GM12878 (cell line): Measurements from ENCODE around the gene PRPSAP1. TPM values are rescaled to one million over a fixed set of nuclear protein-coding genes. Genes with fewer than 3 reads are reported as not detected.
A peak's percentile ranks its signal among the peaks of the same experiment; 100 is the strongest.

Experiments
- ATAC-seq: fragments of 200-7000 bp; cut with Tn5 transposase; 3 replicates; pipeline ENCODE4 v1.9.1; 2020; ENCODE audit warnings: mild to moderate bottlenecking, moderate library complexity
- BruUV-seq: library from RNA; stranded (reverse); fragments of 400-500 nt; replicated peaks from 2 replicates; lab custom pipeline; 2021; lab: Mats Ljungman, UMichigan
- CTCF ChIA-PET: fragments of 300-600 bp; sonication (Branson Sonifier 250); formaldehyde crosslinking; extraction: SDS; loops from one replicate; lab custom pipeline; 2021; ENCODE audit warnings: inconsistent platforms; lab: Yijun Ruan, JAX
- POLR2A ChIA-PET: fragments of 350-600 bp; formaldehyde crosslinking; extraction: SDS; loops from one replicate; lab custom pipeline; 2021; ENCODE audit warnings: inconsistent platforms; lab: Charles Lee
- RAD21 ChIA-PET: fragments of 300-600 bp; sonication (Branson Sonifier 250); formaldehyde crosslinking; loops from one replicate; lab custom pipeline; 2023; ENCODE audit warnings: antibody characterized with exemption; ENCODE audit not compliant: unreplicated experiment; lab: Charles Lee
- SMC1A ChIA-PET: fragments of 300-600 bp; sonication (Branson Sonifier 250); formaldehyde crosslinking; loops from one replicate; lab custom pipeline; 2023; ENCODE audit not compliant: unreplicated experiment, uncharacterized antibody; lab: Charles Lee
- DNase-seq: peaks from one replicate; pipeline ENCODE4 v3.0.0-alpha.2; 2011; ENCODE audit warnings: low read depth, low spot score
- FAIRE-seq: peaks from 3 replicates; lab custom pipeline; 2011; peaks lifted over from hg19 to GRCh38; lab: Jason Lieb, UNC
- H2AFZ ChIP-seq: 2 replicates; pipeline ENCODE4 v1.6.0; 2011; ENCODE audit warnings: low read depth, low read length, control low read depth; ENCODE audit not compliant: control insufficient read depth
- H3K27ac ChIP-seq: 2 replicates; pipeline ENCODE4 v1.5.1; 2011; ENCODE audit warnings: control low read depth; ENCODE audit not compliant: control insufficient read depth, insufficient read depth
- H3K27me3 ChIP-seq, 2 experiments: replicated peaks in 1 of 2; 2 replicates each; pipeline versions ENCODE4 v1.6.0 to v1.6.1; 2011; ENCODE audit warnings: low read length in 1 of 2; ENCODE audit not compliant: control insufficient read depth in 2 of 2, insufficient read depth in 2 of 2
- H3K36me3 ChIP-seq, 2 experiments: 2 replicates each; pipeline ENCODE4 v1.5.1; 2011; ENCODE audit warnings: low read length in 1 of 2; ENCODE audit not compliant: control insufficient read depth in 2 of 2, insufficient read depth in 2 of 2
- H3K4me1 ChIP-seq: 2 replicates; pipeline ENCODE4 v1.6.1; 2011; ENCODE audit warnings: mild to moderate bottlenecking, low read length, moderate library complexity, mixed read lengths; ENCODE audit not compliant: control insufficient read depth, insufficient read depth
- H3K4me2 ChIP-seq: 2 replicates; pipeline ENCODE4 v1.6.0; 2011; ENCODE audit warnings: control low read depth; ENCODE audit not compliant: control insufficient read depth, insufficient read depth
- H3K4me3 ChIP-seq: fragments of 200-600 bp; sonication (generic); 2 replicates; pipeline ENCODE4 v1.5.1; 2016
- H3K79me2 ChIP-seq: 2 replicates; pipeline ENCODE4 v1.6.0; 2011; ENCODE audit warnings: low read length; ENCODE audit not compliant: control insufficient read depth, insufficient read depth
- H3K9ac ChIP-seq: 2 replicates; pipeline ENCODE4 v1.8.0; 2011; ENCODE audit warnings: low read length, control low read depth, mixed read lengths; ENCODE audit not compliant: control insufficient read depth, insufficient read depth
- H3K9me3 ChIP-seq: replicated peaks from 3 replicates; pipeline ENCODE4 v1.5.1; 2011; ENCODE audit warnings: mild to moderate bottlenecking, low read length; ENCODE audit not compliant: control insufficient read depth, insufficient read depth
- H4K20me1 ChIP-seq: 2 replicates; pipeline ENCODE4 v1.6.0; 2011; ENCODE audit not compliant: control insufficient read depth, insufficient read depth
- ASH2L ChIP-seq: fragments of 300-600, 200-600 bp; sonication (generic); IDR thresholded peaks from 2 replicates; pipeline ENCODE4 v1.6.1; 2017; ENCODE audit warnings: low read depth, mild to moderate bottlenecking, borderline replicate concordance
- BHLHE40 ChIP-seq, 2 experiments: fragments of 450-650 bp in 1 of 2; IDR thresholded peaks; 2 replicates each; pipeline ENCODE4 v1.6.1; 2011 to 2017; ENCODE audit warnings: low read depth in 2 of 2, borderline replicate concordance in 1 of 2, improper control_type of control experiment in 1 of 2, low read length in 1 of 2, mild to moderate bottlenecking in 1 of 2
- BRCA1 ChIP-seq: IDR thresholded peaks from 2 replicates; pipeline ENCODE4 v1.6.1; 2011; ENCODE audit warnings: low read depth, low read length, improper control_type of control experiment
- CBX5 ChIP-seq: sonication (generic); IDR thresholded peaks from 2 replicates; pipeline ENCODE4 v1.6.1; 2016; ENCODE audit warnings: low read depth, moderate library complexity, mild to moderate bottlenecking, inconsistent platforms
- JUNB ChIP-seq: IDR thresholded peaks from 2 replicates; pipeline ENCODE4 v1.6.1; 2016; ENCODE audit warnings: antibody characterized with exemption, mild to moderate bottlenecking
- MEF2A ChIP-seq: IDR thresholded peaks from 2 replicates; pipeline ENCODE4 v1.6.1; 2011; ENCODE audit warnings: low read depth, mild to moderate bottlenecking, low read length, moderate library complexity; ENCODE audit not compliant: insufficient read depth
- PAX8 ChIP-seq: fragments of 450-650 bp; IDR thresholded peaks from 2 replicates; pipeline ENCODE4 v1.6.1; 2017; ENCODE audit warnings: mild to moderate bottlenecking, moderate library complexity
- PML ChIP-seq: IDR thresholded peaks from 2 replicates; pipeline ENCODE4 v1.6.1; 2012; ENCODE audit warnings: low read length, inconsistent platforms
- POU2F2 ChIP-seq: IDR thresholded peaks from 3 replicates; pipeline ENCODE4 v1.6.1; 2011; ENCODE audit warnings: low read depth, mild to moderate bottlenecking, low read length, borderline replicate concordance
- SRF ChIP-seq, 2 experiments: IDR thresholded peaks; 2 replicates each; pipeline ENCODE4 v1.6.1; 2011; ENCODE audit warnings: low read depth in 2 of 2, low read length in 2 of 2, mild to moderate bottlenecking in 1 of 2, moderate library complexity in 1 of 2
- STAT1 ChIP-seq: fragments of 450-650 bp; conservative IDR thresholded peaks from 2 replicates; pipeline ENCODE4 v1.6.1; 2014; ENCODE audit warnings: antibody characterized with exemption, mild to moderate bottlenecking
- WRNIP1 ChIP-seq: IDR thresholded peaks from 2 replicates; pipeline ENCODE4 v1.6.1; 2011; ENCODE audit warnings: low read depth, low read length, improper control_type of control experiment, borderline replicate concordance
- WGBS: methylation state at CpG from one replicate; pipeline ENCODE4 v1.1.6; 2016; ENCODE audit warnings: low lambda C conversion rate; ENCODE audit not compliant: insufficient replicate concordance, insufficient coverage; ENCODE audit errors: missing lambda C conversion rate; 5-methylcytosine and 5-hydroxymethylcytosine counted together
- in situ Hi-C: fragments of 300-500 bp; cut with MboI; formaldehyde crosslinking; loops from 9 replicates; pipeline ENCODE4 v1.14.3; 2018; ENCODE audit warnings: mixed read lengths
- intact Hi-C: fragments of 100-400 bp; cut with micrococcal nuclease; formaldehyde crosslinking; loops from one replicate; pipeline ENCODE4 v1.14.2; 2022; ENCODE audit not compliant: unreplicated experiment
- polyA plus RNA-seq, 11 experiments: library from polyadenylated mRNA; depleted of rRNA in 4 of 11; unstranded in 6 of 11; stranded (reverse) in 5 of 11; fragments of >200 nt; fragmentation: Nextera tagmentation in 4 of 11; fragmentation: Illumina TruSeq in 1 of 11; extraction: Ambion mirVana in 4 of 11; extraction: Trizol in 1 of 11; gene quantifications; 1 replicate in 1 of 11; 2 replicates in 10 of 11; pipeline versions ENCODE4 v1.2.1 to v1.2.3, GENCODE V29; 2011 to 2016; ENCODE audit warnings: inconsistent platforms in 2 of 11, missing spikeins in 2 of 11, low read depth in 1 of 11
- total RNA-seq, 4 experiments: library from RNA; depleted of rRNA in 3 of 4; stranded (reverse); fragments of >200 nt in 3 of 4; fragmentation: Illumina TruSeq in 1 of 4; extraction: Trizol in 1 of 4; gene quantifications; 2 replicates each; pipeline versions ENCODE4 v1.2.1 to v1.2.3, GENCODE V29; 2013 to 2021
- TF ChIP-seq, protein P1 (sequence below): IDR thresholded peaks from 2 replicates; pipeline ENCODE4 v1.6.1; 2012; ENCODE audit warnings: low read depth, low read length, improper control_type of control experiment
- TF ChIP-seq, protein P2 (sequence below): fragments of 150-350 bp; IDR thresholded peaks from 2 replicates; pipeline ENCODE4 v1.6.1; 2014; ENCODE audit warnings: mild to moderate bottlenecking, low read depth, low read length
- TF ChIP-seq, protein P3 (sequence below): IDR thresholded peaks from 2 replicates; pipeline ENCODE4 v1.6.1; 2011; ENCODE audit warnings: borderline replicate concordance, low read depth, mild to moderate bottlenecking, moderate library complexity, low read length; ENCODE audit not compliant: insufficient read depth, poor library complexity, severe bottlenecking

The PRPSAP1 gene
- total and polyA plus RNA-seq, 10 of the 15 experiments (the other 5 are each of a cell fraction or from before 2014, with no cell fraction given), result 15.8 to 84.2 (median 44.2) TPM

DNA sequence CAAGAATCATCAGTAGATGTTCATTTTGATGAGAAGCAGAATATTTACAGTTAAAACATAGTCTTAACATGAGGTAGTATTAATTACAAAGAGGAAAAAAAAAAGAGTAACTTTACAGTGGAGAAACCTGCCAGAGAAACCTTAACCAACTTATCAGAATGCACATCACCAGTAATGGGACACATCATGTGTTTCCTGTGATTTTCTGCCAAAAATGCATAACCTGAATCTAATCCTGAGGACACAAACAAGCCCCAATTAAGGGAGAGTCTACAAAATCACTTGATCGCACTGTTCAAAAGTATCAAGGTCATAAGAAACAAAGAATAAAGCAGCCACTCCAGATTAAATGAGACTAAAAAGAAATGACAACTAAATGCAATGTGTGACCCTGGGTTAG, 27.4 kb downstream of the PRPSAP1 start:
- in situ Hi-C loops, result no loop called here
- no peaks in the 10 kb centered on the region for H3K4me1 ChIP-seq
- FAIRE-seq (peak; percentile 66), ATAC-seq (no peak), DNase-seq (no peak)
- intact Hi-C loops, result no loop called here
- ChIA-PET RAD21 (no interaction called here), POLR2A (no interaction called here), CTCF (interaction anchor here (1.2 to 1.7 kb wide), 2 partner anchors 28 to 47 kb away, joined by 4 read pairs; no protein-coding TSS in a partner anchor), SMC1A (interaction anchor here (1.3 kb wide), 1 partner anchor 12 kb away, joined by 4 read pairs; no protein-coding TSS in a partner anchor)
- peaks cover 4 to 14% of the 10 kb centered on the region in 2 experiments for H3K36me3 ChIP-seq
- WGBS, result 96% methylated on average over 1 of the region's 1 CpG
- TF ChIP-seq WRNIP1 (no peak), PML (no peak), BHLHE40 (IDR thresholded peaks at IDR 0.05; ENCODE audit: borderline replicate concordance in 1 of 2, low read depth in 2 of 2, low read length in 1 of 2) (no peak), CBX5 (no peak)
- TF ChIP-seq, protein P1, sequence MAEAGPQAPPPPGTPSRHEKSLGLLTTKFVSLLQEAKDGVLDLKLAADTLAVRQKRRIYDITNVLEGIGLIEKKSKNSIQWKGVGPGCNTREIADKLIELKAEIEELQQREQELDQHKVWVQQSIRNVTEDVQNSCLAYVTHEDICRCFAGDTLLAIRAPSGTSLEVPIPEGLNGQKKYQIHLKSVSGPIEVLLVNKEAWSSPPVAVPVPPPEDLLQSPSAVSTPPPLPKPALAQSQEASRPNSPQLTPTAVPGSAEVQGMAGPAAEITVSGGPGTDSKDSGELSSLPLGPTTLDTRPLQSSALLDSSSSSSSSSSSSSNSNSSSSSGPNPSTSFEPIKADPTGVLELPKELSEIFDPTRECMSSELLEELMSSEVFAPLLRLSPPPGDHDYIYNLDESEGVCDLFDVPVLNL, result no peak
- H3K9me3 ChIP-seq, result no peaks in the 10 kb centered on the region
- H4K20me1 ChIP-seq, result no peaks in the 10 kb centered on the region
- H3K4me3 ChIP-seq, result no peak overlapping the region
- H3K9ac ChIP-seq, result no peak overlapping the region
- H3K79me2 ChIP-seq, result no peaks in the 10 kb centered on the region
- no peak overlapping the region for H2AFZ ChIP-seq
- no TSS peak for BruUV-seq
- no peak overlapping the region for H3K4me2 ChIP-seq
- H3K27me3 ChIP-seq, result no peaks in the 10 kb centered on the region
- no peak overlapping the region for H3K27ac ChIP-seq

DNA sequence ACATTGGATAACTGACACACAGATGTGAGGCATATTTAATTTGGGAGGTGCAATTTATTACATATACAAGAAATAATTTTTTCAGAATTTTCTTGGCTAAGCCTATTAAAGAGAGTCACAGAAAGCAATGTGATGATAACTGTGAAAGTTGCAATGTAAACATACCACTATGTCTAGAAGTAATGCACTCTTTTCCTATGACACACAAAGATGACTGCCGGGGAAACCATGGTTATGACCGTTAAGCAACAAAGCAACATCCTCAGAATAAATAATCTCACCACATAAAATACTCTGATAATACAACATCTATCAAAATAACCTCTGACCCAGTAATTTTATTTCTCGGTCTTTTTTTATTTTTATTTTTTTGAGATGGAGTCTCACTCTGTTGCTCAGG, 35.1 kb downstream of the PRPSAP1 start:
- RAD21 ChIA-PET, result interaction anchor here (0.6 kb wide), 1 partner anchor 223 kb away, joined by 3 read pairs; no protein-coding TSS in a partner anchor
- CTCF ChIA-PET, result no interaction called here
- no peak for FAIRE-seq
- TF ChIP-seq SRF (IDR thresholded peaks at IDR 0.05; ENCODE audit: low read depth in 2 of 2, low read length in 2 of 2) (no peak), PAX8 (no peak), STAT1 (no peak), BRCA1 (no peak), MEF2A (no peak), ASH2L (no peak), POU2F2 (no peak), JUNB (no peak)
- TF ChIP-seq, protein P2, sequence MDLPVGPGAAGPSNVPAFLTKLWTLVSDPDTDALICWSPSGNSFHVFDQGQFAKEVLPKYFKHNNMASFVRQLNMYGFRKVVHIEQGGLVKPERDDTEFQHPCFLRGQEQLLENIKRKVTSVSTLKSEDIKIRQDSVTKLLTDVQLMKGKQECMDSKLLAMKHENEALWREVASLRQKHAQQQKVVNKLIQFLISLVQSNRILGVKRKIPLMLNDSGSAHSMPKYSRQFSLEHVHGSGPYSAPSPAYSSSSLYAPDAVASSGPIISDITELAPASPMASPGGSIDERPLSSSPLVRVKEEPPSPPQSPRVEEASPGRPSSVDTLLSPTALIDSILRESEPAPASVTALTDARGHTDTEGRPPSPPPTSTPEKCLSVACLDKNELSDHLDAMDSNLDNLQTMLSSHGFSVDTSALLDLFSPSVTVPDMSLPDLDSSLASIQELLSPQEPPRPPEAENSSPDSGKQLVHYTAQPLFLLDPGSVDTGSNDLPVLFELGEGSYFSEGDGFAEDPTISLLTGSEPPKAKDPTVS, result no peak
- TF ChIP-seq, protein P3, sequence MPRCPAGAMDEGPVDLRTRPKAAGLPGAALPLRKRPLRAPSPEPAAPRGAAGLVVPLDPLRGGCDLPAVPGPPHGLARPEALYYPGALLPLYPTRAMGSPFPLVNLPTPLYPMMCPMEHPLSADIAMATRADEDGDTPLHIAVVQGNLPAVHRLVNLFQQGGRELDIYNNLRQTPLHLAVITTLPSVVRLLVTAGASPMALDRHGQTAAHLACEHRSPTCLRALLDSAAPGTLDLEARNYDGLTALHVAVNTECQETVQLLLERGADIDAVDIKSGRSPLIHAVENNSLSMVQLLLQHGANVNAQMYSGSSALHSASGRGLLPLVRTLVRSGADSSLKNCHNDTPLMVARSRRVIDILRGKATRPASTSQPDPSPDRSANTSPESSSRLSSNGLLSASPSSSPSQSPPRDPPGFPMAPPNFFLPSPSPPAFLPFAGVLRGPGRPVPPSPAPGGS, result no peak

More for the DNA sequence above, 35.1 kb downstream of the PRPSAP1 start:
- ATAC-seq (no peak), DNase-seq (no peak)
- Histone ChIP-seq H4K20me1 (no peaks in the 10 kb centered on the region), H3K9ac (no peak overlapping the region), H3K4me1 (no peaks in the 10 kb centered on the region), H3K4me2 (no peak overlapping the region), H3K36me3 (peaks cover 0 to 9% of the 10 kb centered on the region in 2 experiments), H2AFZ (no peak overlapping the region), H3K27ac (no peak overlapping the region), H3K9me3 (no peaks in the 10 kb centered on the region), H3K4me3 (no peak overlapping the region), H3K27me3 (no peaks in the 10 kb centered on the region), H3K79me2 (no peaks in the 10 kb centered on the region)
- 98% methylated on average over 3 of the region's 3 CpGs for WGBS
- ChIA-PET SMC1A (no interaction called here), POLR2A (no interaction called here)
- BruUV-seq, result no TSS peak
- intact Hi-C loops (no loop called here), in situ Hi-C loops (no loop called here)
